ENCODE results near the gene DCAF7. TPM values are rescaled to one million over a fixed set of nuclear protein-coding genes. Genes with fewer than 3 reads are reported as not detected.

The DCAF7 gene
- total RNA-seq, 1 donor from 2014 or later: 93.8 TPM

DNA sequence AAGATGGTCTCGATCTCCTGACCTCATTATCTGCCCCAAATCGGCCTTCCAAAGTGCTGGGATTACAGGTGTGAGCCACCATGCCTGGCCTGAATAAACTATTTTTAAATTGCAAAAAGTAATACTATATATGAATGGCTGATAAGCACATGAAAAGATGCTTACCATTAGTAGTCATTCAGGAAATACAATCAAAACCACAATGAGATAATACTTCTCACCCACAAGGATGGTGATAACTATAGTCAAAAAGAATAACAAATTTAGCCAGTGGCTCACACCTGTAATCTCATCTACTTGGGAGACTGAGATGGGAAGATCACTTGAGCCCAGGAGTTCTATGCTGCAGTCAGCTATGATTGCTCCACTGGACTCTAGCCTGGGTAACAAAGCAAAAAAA lies 48.0 kb downstream of the DCAF7 start:
- no peaks in the 10 kb centered on the region for H3K27me3 ChIP-seq (ENCODE audit: low read depth)
- H3K4me1 ChIP-seq: peaks cover 21% of the 10 kb centered on the region
- intact Hi-C loops (cut with DNase I): no loop called here
- peaks cover 18% of the 10 kb centered on the region for H3K36me3 ChIP-seq
- no peak for TF ChIP-seq CTCF (IDR thresholded peaks at IDR 0.05)
- H3K4me3 ChIP-seq: no peak overlapping the region
- no peak overlapping the region for H3K27ac ChIP-seq
- ATAC-seq (no peak), DNase-seq (no peak)
- no peaks in the 10 kb centered on the region for H3K9me3 ChIP-seq

DNA sequence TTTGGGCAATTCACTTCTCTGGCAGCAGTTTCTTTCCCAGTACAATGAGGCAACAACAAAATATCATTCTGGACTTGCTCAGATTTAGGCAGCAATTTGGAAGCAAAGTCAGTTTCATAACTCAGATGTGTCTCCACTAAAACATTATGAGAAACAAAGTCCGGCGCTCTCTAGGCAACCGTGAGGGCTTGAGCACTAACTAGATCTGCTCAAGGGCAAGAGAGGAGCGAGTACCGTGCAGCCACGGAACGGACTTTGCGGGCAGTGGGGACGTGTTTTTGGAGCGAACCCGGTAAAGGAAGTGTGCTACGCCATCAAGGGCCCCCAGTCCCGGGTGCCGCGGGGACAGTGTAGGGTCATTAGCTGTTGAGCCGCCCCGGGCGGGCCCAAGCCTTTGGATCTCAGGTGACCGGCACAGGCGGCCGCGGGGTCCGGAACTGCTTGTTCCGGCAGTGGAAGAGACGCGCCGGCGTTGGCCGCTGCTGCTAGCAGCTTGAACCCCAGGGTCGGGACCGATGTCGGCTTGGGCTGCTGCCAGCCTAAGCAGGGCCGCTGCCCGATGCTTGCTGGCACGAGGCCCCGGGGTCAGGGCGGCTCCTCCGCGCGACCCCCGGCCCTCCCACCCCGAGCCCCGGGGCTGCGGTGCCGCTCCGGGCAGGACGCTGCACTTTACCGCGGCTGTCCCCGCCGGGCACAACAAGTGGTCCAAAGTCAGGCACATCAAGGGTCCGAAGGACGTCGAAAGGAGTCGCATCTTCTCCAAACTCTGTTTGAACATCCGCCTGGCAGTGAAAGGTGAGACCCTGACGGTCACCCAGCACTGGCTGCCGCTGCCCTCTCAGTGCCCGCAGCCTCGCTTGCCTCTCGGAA lies 50.5 kb downstream of the DCAF7 start, which contains the start of gene TACO1:
TACO1 (plus strand) TSS at position 327 of the 870 bp plus-strand sequence; CDS start at position 516, 189 bp downstream.
- intact Hi-C loops (cut with DNase I): no loop called here
- Histone ChIP-seq H3K9me3 (no peaks in the 10 kb centered on the region), H3K4me1 (peaks cover 21% of the 10 kb centered on the region), H3K27ac (peak within 1 kb of the TSS; percentile 87), H3K36me3 (peaks cover 28% of the 10 kb centered on the region), H3K27me3 (ENCODE audit: low read depth) (no peaks in the 10 kb centered on the region), H3K4me3 (peak within 1 kb of the TSS; percentile 89)
- DNase-seq (peak; percentile 87), ATAC-seq (peak; percentile 97)
- no peak for TF ChIP-seq CTCF (IDR thresholded peaks at IDR 0.05)

GRCh38 chr17:63601439-63602371 lies 51.4 kb downstream of the DCAF7 start:
- ATAC-seq: peak in 1 of 2 donors; percentile 18
- Histone ChIP-seq H3K9me3 (no peaks in the 10 kb centered on the region), H3K27me3 (ENCODE audit: low read depth) (no peaks in the 10 kb centered on the region), H3K4me1 (peaks cover 21% of the 10 kb centered on the region), H3K4me3 (peak overlapping the region; percentile 89), H3K36me3 (peaks cover 36% of the 10 kb centered on the region), H3K27ac (peak overlapping the region; percentile 87)
- intact Hi-C loops (cut with DNase I): no loop called here
- TF ChIP-seq CTCF (IDR thresholded peaks at IDR 0.05): no peak
- DNase-seq: no peak

DNA sequence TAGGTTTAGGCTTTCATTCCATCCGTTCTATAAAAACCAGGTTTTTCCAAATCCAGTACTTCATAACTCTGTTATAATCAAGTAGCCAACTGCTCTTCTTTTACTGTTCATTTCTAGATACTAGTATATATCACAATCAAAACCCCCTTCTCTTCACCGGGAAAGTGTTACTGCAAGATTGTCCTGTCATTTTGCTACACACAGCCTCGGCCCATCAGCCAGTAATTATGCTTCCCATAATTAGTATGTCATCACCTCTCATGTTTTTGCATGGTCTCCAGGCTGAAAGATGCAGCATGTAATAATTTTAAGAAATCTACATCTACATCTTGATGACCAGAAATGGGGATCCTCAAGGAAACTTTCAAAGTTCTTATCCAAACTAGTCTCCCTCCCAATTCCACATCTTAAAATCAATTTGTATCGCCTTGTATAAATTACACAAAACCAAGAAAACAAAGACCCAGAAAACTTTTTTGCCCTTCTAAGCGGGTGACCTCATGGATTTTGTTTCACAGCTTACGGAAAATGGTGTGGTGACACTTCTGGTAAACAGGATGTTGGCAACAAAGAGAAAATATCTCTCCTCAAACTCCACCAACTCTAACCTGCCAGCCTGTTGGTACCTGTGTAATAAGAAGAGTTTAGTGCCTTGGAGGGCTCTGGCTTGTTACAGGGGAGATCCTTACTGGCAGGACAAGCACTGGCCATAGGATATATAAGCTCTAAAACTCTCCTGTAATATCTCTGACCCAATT lies 59.7 kb downstream of the DCAF7 start:
- H3K36me3 ChIP-seq: peaks cover 61% of the 10 kb centered on the region
- H3K9me3 ChIP-seq: no peaks in the 10 kb centered on the region
- no peaks in the 10 kb centered on the region for H3K4me1 ChIP-seq
- H3K4me3 ChIP-seq: no peak overlapping the region
- H3K27ac ChIP-seq: no peak overlapping the region
- DNase-seq (no peak), ATAC-seq (no peak)
- TF ChIP-seq CTCF (IDR thresholded peaks at IDR 0.05): no peak
- H3K27me3 ChIP-seq (ENCODE audit: low read depth): no peaks in the 10 kb centered on the region
- intact Hi-C loops (cut with DNase I): loop anchor here (10.0 kb wide), 1 partner anchor 185 kb away; no protein-coding TSS in a partner anchor

DNA sequence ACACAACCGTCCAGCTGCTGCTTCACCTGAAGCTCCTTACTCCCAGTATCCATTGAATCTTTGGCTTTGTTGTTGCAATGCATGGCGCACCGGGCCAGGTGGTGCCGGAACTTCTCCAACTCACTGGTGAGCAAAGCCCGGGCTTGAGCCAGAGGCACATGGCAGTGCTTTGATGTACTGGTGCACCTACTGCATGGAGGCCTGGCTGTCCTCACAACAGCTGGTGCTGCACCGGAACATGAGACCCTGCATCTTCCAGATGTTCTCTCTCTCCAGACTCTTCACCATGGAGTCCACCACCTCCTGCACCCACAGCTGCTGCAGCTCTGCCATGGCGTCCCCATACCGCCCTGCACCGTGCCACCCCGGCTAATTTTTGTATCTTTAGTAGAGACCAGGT lies 60.6 kb downstream of the DCAF7 start:
- no peak for ATAC-seq
- no peak for DNase-seq
- Histone ChIP-seq H3K4me1 (no peaks in the 10 kb centered on the region), H3K36me3 (peaks cover 53% of the 10 kb centered on the region), H3K4me3 (no peak overlapping the region), H3K27me3 (ENCODE audit: low read depth) (no peaks in the 10 kb centered on the region), H3K9me3 (no peaks in the 10 kb centered on the region), H3K27ac (no peak overlapping the region)
- intact Hi-C loops (cut with DNase I): loop anchor here (10.0 kb wide), 1 partner anchor 186 kb away; no protein-coding TSS in a partner anchor
- no peak for TF ChIP-seq CTCF (IDR thresholded peaks at IDR 0.05)
